Measurements from ENCODE around the gene PID1.
A peak's percentile ranks its signal among the peaks of the same experiment; 100 is the strongest.

Gene PID1

DNA sequence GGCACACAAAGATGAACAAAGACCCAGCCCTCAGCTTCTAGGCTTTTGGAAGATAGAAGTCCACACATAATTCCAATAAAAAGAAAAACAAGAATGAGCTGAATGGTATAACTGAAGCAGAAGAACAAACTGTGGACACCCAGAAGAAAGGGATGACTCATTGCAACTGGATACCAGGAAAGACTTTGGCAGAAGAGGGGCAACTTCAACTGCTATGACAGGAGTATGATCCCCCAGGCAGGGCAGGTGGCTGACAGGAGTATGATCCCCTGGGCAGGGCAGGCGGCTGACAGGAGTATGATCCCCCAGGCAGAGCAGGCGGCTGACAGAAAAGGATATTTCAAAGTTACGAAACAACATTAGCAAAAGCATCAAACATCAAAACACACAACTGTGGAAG lies 21.6 kb downstream of the PID1 start:
- TF ChIP-seq CTCF (IDR thresholded peaks at IDR 0.05; ENCODE audit: low read depth, low read length) = no peak
- DNase-seq (ENCODE audit: extremely low read depth, low read depth) = no peak

GRCh38 chr2:229246334-229246733 lies 24.8 kb downstream of the PID1 start:
- no peak for TF ChIP-seq CTCF (IDR thresholded peaks at IDR 0.05; ENCODE audit: low read depth, low read length)
- DNase-seq (ENCODE audit: extremely low read depth, low read depth) = no peak

GRCh38 chr2:229244975-229245374 lies 26.1 kb downstream of the PID1 start:
- DNase-seq (ENCODE audit: extremely low read depth, low read depth) = no peak
- no peak for TF ChIP-seq CTCF (IDR thresholded peaks at IDR 0.05; ENCODE audit: low read depth, low read length)

DNA sequence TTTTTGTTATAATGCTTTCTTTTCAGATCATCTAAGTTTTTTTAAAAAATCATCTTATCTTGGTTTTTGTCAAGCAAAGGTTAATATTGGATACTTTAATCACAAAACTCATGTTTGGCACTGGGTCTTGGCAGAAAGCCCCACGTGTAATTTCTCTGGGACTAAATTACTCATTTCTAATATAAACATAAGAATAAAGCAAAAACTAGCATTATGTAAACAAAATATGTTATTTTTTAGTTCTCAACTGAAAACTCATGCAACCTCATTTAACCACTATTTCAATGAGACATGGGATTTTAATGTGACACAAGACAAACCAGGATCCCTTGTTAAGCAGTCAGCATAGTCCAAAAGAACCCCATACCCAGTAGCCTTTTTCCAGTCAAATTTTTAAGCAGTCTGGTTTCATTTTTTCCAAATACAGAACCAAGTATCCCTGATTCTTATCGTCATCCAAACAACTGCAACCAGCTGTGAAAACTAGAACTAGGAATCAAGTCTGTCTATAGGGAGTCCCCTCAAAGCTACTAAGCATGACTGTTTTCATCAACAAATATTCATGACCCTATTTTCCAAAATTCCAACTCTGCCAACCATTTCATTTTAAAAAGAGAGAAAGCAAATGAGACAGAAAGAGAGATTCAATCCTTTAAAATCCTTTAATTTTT lies 27.1 kb downstream of the PID1 start:
- no peak for TF ChIP-seq CTCF (IDR thresholded peaks at IDR 0.05; ENCODE audit: low read depth, low read length)
- DNase-seq (ENCODE audit: extremely low read depth, low read depth) = peak; percentile 28

GRCh38 chr2:229240984-229241491 lies 30.0 kb downstream of the PID1 start:
- no peak for DNase-seq (ENCODE audit: extremely low read depth, low read depth)
- no peak for TF ChIP-seq CTCF (IDR thresholded peaks at IDR 0.05; ENCODE audit: low read depth, low read length)

- no peak for TF ChIP-seq CTCF (IDR thresholded peaks at IDR 0.05; ENCODE audit: low read depth, low read length)
- DNase-seq (ENCODE audit: extremely low read depth, low read depth) = no peak
Measured at GRCh38 chr2:229239021-229239420, 32.1 kb downstream of the PID1 start.

DNA sequence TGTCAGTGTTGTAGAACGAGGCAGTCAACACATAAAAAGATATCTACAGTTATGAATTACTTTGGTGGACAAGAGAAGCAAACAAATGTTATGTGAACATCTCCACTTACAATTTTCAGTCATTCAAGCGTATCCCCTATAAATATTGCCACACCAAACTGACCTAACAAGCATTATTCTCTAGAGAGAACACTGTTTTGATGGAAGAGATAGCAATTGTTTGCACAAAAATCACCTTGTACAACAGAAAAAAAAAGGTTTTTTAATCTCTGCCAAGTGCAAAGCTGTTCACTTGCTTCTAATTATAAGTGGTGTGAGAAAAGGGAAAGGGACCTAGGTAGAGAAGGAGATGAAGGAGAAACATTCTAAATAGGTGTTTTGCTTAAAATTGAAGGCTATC lies 33.8 kb downstream of the PID1 start:
- DNase-seq (ENCODE audit: extremely low read depth, low read depth) = no peak
- no peak for TF ChIP-seq CTCF (IDR thresholded peaks at IDR 0.05; ENCODE audit: low read depth, low read length)
